Right renal cortex interstitium (tissue), 3 donors: ENCODE data around the gene QPCT. TPM values are rescaled to one million over a fixed set of nuclear protein-coding genes. Genes with fewer than 3 reads are reported as not detected.
"Not testable (repeated sequence)": the region's sequence is repeated elsewhere in the genome, so short reads cannot be mapped to it uniquely, and the experiment has no call there.

Experiments
- DNase-seq, 3 donors: peaks; one replicate each; pipeline ENCODE4 v3.0.0-alpha.2; 2013; ENCODE audit warnings: low read depth in 3 of 3, low spot score in 2 of 3
- polyA plus RNA-seq, 3 donors: library from polyadenylated mRNA; unstranded; fragments of 120-200 nt; gene quantifications; one replicate each; pipeline ENCODE4 v1.2.1, GENCODE V29; 2013; ENCODE audit not compliant: insufficient read length in 3 of 3

The QPCT gene
- polyA plus RNA-seq, 3 donors, result 11.4 to 16.4 (median 16.2) TPM

- no peak for DNase-seq
These were observed 12.6 kb downstream of the QPCT start for GRCh38 chr2:37357069-37357468.

- DNase-seq, result no peak
These were observed 13.1 kb downstream of the QPCT start for GRCh38 chr2:37357530-37357929.

GRCh38 chr2:37358466-37358865 lies 14.0 kb downstream of the QPCT start:
- DNase-seq, result no peak

- DNase-seq, result no peak
These were observed 16.9 kb downstream of the QPCT start for GRCh38 chr2:37361216-37361815.

- DNase-seq, result no peak
These were observed 17.7 kb downstream of the QPCT start for GRCh38 chr2:37361994-37362698.

GRCh38 chr2:37364351-37364750 lies 19.9 kb downstream of the QPCT start:
- no peak for DNase-seq

- no peak for DNase-seq
These were observed 21.2 kb downstream of the QPCT start for GRCh38 chr2:37365669-37366068.

- DNase-seq, result no peak
These were observed 22.3 kb downstream of the QPCT start for GRCh38 chr2:37366773-37367172.

- no peak for DNase-seq
These were observed 22.9 kb downstream of the QPCT start for GRCh38 chr2:37367310-37367709.

- DNase-seq, result no peak
These were observed 23.6 kb downstream of the QPCT start for GRCh38 chr2:37367984-37368383.

GRCh38 chr2:37370666-37371065 lies 26.2 kb downstream of the QPCT start:
- DNase-seq, result no peak

GRCh38 chr2:37372000-37372399 lies 27.6 kb downstream of the QPCT start:
- DNase-seq, result no peak

- DNase-seq, result no peak
These were observed 31.4 kb downstream of the QPCT start for GRCh38 chr2:37375741-37376288.

GRCh38 chr2:37376421-37377186 lies 32.2 kb downstream of the QPCT start:
- DNase-seq, result no peak

GRCh38 chr2:37377187-37377532 lies 32.7 kb downstream of the QPCT start:
- DNase-seq, result no peak

GRCh38 chr2:37378411-37378810 lies 34.0 kb downstream of the QPCT start:
- DNase-seq, result no peak

- DNase-seq, result no peak
These were observed 35.5 kb downstream of the QPCT start for GRCh38 chr2:37379881-37380296.

- not testable (repeated sequence) for DNase-seq
These were observed 36.4 kb downstream of the QPCT start for GRCh38 chr2:37380787-37381186.

GRCh38 chr2:37384261-37384660 lies 39.8 kb downstream of the QPCT start:
- not testable (repeated sequence) for DNase-seq

GRCh38 chr2:37387148-37387835 lies 42.9 kb downstream of the QPCT start:
- no peak for DNase-seq

GRCh38 chr2:37388074-37388473 lies 43.6 kb downstream of the QPCT start:
- no peak for DNase-seq
